HL-60 (cell line): ENCODE measurements around the gene PTPRD.

Experiments used
- GABPA ChIP-seq: IDR thresholded peaks from 2 replicates; pipeline ENCODE4 v1.6.1; 2012; ENCODE audit warnings: low read depth
- POLR2AphosphoS5 ChIP-seq: IDR thresholded peaks from 2 replicates; pipeline ENCODE4 v1.6.1; 2012; ENCODE audit warnings: low read depth
- TF ChIP-seq, protein P1 (sequence below): IDR thresholded peaks from one replicate; pipeline ENCODE4 v1.5.1; 2011; ENCODE audit warnings: low read length, control low read depth, inconsistent platforms; ENCODE audit not compliant: insufficient read depth

DNA sequence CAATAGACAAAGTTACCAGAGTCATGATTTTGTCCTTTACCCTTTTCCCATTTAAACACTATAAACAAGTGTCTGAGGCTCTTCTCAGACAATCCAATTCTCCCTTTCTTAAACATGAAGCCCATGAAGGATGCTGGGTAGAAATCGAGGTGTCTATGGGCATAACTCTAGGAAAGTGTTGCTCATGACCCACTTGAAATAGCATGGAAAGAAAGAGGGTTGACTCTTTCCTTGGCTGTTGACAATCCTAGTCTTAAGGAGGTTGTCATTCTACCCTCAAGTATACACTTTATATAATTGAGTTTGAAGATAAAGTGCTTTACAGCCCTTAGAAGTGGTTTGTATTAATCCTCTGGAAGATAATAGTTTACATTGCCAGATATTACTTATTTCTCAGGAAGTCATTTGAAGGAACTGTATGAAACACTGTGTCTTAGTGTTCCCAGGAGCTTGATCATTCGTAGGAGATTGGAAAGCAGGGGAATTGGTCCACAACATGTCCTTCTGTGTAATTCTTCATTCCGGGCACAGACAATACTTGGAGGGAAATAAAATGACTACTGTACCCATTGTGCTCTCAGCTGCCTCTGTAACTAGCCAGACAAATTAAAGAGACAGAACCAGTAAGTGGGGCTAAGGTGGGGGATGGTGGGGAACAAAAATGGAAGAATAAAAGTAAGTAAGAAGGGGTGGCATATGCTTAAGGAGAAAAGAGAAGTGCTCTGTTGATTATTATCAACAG is 1734.9 kb downstream of the PTPRD start:
- no peak for TF ChIP-seq POLR2AphosphoS5
- TF ChIP-seq, protein P1, sequence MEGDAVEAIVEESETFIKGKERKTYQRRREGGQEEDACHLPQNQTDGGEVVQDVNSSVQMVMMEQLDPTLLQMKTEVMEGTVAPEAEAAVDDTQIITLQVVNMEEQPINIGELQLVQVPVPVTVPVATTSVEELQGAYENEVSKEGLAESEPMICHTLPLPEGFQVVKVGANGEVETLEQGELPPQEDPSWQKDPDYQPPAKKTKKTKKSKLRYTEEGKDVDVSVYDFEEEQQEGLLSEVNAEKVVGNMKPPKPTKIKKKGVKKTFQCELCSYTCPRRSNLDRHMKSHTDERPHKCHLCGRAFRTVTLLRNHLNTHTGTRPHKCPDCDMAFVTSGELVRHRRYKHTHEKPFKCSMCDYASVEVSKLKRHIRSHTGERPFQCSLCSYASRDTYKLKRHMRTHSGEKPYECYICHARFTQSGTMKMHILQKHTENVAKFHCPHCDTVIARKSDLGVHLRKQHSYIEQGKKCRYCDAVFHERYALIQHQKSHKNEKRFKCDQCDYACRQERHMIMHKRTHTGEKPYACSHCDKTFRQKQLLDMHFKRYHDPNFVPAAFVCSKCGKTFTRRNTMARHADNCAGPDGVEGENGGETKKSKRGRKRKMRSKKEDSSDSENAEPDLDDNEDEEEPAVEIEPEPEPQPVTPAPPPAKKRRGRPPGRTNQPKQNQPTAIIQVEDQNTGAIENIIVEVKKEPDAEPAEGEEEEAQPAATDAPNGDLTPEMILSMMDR, result no peak
- TF ChIP-seq GABPA, result no peak
